HG03025 (cell line): ENCODE data around the gene CAPZB.

ENCODE experiments used
- ATAC-seq: cut with Tn5 transposase; IDR thresholded peaks from one replicate; pipeline ENCODE4 v1.9.1; 2021; ENCODE audit warnings: mild to moderate bottlenecking, moderate library complexity; ENCODE audit not compliant: unreplicated experiment, low FRiP score

The CAPZB gene

DNA sequence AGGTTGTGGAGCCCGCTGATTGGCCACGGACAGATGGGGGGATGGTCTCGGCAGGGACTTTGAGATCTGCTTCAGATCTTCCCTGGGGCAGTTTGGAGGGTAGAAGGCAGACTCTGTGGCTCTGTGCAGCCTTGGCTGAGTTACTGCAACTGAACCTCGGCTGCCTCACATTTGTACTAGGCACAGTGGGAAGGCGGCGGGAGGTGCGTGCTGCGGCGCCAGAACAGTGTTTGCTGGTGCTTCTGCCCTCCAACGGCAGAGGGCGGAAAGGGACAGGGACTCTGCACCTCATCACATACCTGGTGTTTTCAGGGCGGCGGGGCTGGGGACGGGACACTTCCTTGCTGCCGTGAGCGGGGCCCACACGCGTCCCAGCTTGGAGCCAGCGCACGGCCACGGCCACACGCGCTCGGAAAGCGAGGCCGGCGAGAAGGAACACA, 147.0 kb downstream of the CAPZB start:
- no peak for ATAC-seq

DNA sequence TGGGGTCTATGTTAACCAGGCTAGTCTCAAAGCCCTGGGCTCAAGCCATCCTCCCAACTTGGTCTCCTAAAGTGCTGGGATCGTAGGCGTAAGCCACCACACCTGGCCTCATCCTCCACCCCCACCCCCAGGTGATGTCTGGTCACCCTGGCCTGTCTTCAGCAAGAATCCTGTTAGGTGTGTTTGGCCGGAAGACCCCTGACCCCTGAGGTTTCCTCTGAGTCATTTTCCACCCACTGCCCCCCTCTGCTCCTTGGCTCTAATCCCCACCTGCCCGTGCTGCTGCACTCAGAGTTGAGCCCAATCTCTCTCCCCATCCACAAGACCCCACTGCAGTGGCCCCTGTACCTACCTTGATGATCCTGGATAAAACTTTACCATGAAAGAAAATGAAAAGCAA, 148.1 kb downstream of the CAPZB start:
- no peak for ATAC-seq

DNA sequence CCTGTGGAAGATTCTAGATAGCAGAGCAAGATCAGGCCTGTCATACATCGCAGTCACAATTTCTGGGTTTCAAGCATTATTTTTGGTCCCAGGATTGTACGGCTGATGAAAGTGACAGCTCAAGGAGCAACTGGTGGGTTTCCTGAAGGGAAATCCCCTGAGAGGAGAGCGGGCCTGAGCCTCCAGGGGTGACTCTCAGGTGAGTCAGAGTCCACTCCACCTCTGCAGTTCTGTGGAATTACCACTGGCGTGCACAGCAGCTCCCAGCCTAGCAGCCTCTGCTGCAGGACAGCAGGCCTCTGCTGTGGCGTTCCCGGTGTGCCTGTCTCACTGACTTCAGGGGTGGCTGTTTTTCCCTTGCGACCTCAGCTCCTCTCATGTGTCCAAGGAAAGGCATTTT, 148.8 kb downstream of the CAPZB start:
- no peak for ATAC-seq

DNA sequence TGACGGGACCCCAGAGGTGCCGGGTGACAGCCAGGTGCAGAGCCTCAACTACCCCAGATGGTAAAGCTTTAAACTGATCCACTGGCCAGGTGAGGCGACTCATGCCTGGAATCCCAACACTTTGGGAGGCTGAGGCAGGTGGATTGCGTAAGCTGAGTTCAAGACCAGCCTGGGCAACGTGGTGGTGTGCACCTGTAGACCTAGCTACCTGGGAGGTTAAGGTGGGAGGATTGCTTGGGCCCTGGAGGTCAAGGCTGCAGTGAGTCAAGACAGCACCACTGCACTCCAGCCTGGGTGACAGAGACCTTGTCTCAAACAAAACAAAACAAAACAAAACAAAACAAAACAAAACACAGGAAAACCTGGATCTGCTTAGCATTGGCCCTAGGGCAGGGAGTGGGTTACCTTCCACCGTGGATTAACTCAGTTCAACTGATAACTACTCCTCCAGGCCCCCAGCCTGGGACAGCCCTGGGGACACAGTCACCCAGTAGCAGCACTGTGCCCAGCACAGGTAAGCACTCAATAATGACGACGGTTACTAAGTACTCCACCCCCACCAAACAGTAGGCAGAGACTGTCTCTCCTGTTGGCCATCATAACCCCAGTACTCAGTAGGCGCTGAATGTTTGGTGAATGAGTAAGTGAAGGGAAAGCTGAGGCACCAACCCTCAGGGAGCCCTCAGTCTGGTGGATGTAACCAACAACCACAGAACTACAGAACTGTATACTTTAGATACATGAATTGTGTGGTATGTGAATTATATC, 151.6 kb downstream of the CAPZB start:
- ATAC-seq = no peak

DNA sequence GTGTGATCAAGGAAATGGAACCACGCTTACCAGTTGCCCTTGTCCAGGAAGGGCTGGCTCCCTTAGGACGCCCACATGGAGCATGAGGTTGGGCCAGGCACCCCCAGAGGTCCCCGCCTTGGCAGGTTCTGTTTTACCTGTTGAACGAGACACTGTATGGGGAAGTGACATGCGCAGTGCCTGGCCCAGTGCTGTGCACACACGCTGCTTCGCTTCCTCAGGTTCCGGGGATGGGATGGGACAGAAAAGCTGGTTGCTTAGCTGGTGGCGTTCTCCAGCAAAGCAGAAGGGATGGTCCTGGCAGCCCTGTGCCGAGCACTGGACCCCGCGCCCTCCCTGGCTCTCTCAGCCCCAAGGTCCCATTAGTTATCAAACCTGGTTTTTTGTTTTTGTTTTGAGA, 152.5 kb downstream of the CAPZB start:
- no peak for ATAC-seq

DNA sequence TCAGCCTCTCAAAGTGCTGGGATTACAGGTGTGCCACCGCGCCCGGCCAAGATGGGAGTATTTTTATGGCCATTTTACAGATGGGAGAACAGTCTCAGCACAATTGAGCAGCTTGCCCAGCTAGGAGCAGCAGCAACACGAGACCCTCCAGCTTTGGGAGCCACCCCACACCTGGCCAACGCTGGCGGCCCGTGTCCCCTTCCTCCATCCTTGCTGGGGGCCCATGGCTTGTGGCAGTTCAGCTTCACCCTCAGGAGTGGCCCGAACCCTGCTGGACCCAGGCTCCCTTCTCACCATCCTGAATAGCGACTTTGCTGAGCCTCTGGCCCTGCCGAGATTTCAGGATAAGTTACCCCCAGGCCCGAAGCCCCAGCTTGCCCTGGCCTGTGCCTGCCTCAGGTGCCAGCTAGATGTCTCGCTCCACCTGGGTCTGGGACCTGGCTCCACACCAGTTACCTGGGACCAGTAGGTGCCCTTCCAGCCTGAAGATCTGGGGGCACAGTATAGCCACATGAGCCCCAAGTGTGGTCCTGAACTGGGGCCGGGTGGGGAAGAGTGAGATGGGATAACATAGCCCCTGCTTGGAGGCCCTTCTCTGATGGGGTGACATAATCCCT, 154.0 kb downstream of the CAPZB start:
- ATAC-seq = no peak

DNA sequence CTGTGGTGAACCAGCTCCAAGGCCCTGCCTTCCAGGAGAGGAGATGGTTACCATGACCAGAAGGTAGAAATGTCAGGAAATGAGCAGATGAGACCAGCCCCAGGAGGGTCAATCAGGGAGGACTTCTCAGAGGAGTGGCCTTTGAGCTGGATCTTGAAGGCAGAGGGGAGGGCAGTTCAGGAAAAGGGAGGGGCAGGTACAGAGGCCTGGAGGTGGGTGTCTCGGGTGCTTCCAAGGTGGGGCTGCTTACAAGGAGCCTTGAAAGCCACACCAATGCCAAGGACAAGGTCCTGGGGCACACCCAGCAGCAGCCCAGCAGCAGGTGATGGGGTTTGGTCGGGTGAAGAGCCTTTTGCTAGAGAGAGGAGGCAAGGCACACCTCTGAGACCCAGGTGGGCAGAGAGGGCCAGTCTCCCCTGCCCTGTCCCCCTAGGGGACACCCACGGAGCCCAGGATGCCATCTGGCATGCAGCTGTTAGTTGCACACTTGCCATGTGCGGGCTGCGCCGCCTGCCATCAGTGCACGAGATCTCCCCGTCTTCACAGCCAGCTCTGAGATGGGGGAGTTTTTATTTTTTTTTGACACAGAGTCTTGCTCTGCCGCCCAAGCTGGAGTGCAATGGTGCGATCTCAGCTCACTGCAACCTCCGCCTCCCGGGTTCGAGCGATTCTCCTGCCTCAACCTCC, 154.7 kb downstream of the CAPZB start:
- ATAC-seq = no peak

DNA sequence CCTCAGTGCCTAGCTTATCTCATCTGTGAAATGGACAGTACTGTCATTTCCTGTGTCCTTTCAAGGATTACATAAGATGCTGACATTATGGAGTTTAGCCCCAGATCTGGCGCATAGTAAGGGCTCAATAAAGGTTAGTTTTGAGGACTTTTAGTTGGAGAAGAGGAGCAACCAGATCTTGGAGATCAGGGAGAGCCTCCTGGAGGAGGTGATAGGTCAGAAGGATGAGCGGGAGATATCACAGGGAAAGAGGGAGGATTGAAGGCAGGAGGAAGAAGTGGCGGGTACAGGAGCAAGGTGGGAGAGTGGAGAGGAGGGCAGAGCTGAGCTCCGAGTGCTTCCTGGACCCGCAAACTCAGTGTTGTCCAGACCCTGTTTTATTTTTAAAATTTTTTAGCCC, 155.7 kb downstream of the CAPZB start:
- no peak for ATAC-seq

DNA sequence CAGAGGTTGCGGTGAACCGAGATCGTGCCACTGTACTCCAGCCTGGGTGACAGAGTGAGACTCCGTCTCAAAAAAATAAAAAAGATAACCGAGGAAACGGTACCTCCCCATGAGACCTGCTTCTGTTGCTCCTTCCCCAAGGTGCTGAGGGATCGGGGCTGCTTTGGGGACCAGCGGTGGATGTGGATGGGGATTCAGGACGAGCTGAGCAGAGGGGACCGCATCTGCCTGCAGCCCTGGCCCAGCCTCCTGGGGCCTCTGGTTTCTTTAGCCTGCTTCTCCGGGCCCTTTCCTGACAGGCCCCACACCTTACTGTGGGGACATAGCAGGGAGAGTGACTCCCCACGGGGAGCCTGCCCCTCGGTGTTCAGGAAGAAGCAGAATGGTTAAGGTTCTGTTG, 156.2 kb downstream of the CAPZB start:
- ATAC-seq = no peak

DNA sequence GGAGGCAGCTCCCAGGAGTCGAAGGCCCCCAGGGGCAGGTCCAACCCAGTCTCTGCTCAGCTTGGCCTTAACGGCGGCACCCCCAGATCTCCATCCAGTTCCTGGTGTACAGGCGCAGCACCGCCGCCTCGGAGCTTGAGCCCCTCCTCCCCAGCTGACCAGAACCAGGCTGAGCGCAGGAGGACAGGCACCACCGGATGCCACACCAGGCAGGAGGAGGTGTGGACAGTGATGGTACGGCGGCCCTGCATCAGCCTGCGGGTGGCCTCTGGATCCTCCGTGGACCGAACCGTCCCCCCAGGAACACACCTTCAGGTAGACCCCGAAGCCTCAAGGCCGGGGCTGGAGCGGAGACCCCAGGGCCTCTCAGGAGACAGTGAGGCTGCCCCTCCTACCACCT, 156.9 kb downstream of the CAPZB start:
- ATAC-seq = no peak

DNA sequence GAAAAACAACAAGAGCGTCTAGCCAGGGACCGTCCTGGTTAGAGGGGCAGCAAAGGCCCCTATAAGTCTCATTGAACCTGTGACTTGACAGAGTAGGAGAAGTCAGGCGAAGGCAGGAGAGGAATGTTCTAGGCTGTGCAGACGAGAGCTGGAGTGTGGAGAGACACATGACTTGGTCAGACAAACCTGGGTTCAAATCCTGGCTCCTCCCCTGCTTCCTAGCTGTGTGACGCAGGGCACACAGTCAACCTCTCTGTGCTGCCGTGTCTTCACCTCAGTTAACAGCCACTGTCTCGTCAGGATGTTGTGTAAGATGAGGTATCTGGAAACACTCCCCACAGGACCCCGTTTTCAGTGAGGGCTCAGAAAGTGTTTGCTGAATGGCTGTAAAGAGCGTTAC, 157.6 kb downstream of the CAPZB start:
- no peak for ATAC-seq

DNA sequence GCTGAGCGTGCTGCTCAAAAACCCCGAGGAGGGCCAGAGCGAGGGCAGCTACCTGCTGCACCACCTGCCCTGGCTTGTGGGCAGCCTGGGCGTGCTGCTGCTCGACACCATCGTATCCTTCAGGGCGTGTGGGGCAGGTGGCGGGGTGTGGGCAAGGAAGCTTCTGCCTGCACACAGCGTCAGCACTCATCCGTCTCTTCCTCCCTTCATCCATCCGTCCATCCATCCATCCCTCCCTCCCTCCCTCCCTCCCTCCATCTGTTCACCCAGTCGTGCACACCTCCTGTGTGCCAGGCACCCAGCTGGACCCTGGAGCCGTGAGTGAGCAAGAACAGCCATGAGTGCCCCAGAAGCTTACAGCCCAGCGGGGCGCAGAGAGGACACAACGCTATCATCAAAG, 158.0 kb downstream of the CAPZB start:
- ATAC-seq = no peak

DNA sequence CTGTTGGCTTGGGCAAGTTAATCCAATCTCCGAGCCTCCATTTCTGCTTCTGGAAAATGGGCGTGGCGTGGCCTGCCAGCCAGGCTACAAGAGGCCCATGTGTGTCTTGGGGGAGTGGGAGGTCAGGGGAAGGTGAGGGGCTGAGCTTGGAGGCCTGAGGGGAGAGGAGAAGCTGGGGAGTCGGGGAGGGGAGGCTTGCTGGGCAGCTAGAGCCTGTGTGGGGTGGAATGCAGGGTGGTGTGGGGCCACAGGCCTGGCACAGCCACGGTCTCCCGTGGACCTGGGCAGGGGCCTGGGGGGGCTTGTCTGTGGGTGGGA, 158.6 kb downstream of the CAPZB start:
- ATAC-seq = no peak

DNA sequence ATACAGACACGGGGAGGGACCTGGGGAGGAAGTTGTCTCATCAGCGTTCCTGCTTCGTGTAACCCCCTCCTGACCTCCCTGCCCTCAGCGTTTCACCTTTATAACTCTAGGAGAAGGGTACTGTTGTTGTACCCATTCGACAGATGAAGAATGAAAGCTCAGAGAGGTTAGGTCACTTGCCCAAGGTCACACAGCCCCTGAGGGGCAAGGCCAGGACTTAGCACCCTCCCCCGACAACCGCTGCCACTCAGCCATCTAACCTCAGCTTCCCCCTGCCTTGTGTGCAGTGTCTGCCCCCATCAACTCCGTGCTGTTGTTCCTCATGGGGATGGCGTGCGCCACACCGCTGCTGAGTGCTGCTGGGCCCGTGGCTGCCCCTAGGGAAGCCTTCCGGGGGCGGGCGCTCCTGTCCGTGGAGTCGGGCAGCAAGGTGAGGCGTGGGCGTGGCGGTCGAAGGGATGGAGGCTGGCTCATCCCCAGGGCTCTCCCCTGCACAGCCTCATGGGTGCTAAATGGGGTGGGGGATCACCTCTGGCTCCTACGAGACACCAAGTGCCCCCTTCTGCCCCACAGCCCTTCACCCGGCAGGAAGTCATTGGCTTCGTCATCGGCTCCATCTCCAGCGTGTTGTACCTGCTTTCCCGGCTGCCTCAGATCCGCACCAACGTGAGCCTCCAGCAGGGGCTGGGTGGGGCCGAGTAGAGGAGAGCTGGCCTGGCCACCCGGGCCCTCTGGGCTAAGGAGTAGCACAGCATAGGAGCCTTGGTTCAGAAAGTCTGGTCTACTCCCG, 159.2 kb downstream of the CAPZB start:
- ATAC-seq = no peak

DNA sequence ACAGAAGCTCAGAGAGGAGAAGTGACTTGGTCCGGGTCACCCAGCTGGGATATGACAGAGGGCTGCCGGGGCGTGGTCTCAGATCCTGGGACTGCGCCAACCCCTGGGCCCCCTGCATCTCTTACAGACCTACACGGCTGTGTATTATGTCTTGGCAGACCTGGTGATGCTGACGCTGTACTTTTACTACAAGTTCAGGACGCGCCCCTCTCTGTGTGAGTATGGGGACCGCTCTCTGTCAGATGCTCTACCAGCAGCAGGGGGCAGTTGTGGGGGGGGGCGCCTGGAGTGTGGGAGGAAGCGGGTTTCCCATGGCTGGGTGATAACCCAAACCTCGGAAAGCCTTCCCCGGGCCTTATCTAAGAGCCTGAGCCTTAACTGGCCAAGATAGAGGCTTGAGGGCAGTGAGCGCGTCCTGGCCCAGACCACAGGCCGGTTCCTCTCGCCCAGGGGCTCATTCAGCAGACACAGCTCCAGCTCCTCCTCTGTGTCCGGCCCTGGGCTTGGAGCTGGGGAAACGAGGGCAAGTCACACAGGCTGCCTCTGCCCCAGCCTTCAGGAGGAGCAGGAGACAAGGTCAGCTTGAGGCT, 159.9 kb downstream of the CAPZB start:
- ATAC-seq = no peak

DNA sequence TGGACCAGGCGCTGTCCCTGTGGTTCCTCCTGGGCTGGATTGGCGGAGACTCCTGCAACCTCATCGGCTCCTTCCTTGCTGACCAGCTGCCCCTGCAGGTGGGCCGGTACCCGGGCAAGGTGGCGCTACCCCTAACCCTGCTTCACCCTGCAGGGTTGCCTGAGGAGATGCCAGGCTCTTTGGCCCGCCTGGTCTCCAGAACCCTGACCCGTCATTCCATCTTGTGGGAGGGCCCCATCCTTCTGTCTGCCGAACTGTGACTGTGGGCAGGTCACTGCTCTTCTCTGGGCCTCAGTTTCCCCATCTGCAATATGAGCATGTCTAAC, 160.7 kb downstream of the CAPZB start:
- no peak for ATAC-seq

DNA sequence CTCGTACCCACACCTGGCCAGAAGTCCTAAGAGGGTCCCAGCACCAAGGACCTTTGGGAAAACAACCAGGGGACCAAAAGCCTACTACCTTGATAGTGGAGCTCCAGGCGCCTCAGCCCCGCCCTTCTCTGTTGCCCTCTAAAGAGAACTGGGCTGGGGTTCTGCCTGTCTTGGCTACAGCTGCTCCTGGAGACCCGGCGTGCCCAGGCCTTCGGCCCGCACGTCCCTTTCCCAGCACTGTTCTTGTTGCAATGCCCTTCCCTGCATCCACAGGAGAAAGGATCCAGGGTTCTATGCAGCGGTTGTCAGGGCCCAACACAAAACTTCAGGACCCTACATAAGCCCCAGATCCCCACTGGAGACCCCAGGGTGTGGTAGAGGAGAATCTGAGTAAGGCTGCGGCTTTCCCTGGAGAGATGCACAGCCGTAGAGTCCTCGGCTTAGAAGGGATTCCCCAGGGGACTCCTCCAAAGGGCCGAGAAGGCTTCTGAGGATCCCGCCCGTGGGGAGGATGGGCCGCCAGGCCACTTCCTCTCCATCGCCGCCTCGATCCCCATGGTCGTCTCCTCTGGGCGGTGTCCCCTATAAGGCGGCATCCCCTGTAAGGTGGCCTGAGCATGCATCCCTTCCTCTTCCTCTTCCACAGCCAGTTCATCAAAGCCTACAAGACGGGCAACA, 161.2 kb downstream of the CAPZB start:
- no peak for ATAC-seq

DNA sequence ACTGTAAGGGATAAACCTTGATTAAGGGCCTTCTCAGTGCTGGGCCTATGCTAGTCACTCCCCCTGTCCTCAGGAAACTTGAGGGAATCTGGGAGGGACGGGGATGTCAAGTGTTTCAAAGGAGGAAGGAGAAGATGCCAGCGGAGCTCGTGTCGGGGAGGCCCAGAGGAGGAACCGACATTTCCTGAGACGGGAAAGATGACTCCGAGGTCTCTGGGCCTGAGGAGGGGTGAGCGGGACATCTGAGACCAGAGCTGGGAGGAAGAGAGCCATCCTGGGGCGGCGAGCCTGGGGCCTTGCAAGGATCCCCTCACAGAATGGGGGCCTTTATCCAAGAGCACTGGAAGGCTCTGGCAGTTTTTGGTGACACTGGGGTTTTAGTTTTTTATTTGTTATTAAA, 162.9 kb downstream of the CAPZB start:
- no peak for ATAC-seq

DNA sequence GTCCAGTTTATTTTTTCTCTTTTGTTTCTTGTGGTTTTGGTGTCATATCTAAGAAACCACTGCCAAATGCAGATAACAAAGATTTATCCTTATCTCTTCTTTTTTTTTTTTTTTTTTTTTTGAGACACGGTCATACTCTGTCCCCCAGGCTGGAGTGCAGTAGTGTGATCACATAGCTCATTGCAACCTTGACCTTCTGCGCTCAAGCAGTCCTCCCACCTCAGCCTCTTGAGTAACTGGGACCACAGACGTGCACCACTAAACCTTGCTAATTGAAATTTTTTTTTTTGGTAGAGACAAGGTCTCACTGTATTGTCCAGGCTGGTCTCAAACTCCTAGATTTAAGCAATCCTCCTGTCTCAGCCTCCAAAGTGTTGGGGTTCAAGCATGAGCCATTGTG, 164.3 kb downstream of the CAPZB start:
- no peak for ATAC-seq

DNA sequence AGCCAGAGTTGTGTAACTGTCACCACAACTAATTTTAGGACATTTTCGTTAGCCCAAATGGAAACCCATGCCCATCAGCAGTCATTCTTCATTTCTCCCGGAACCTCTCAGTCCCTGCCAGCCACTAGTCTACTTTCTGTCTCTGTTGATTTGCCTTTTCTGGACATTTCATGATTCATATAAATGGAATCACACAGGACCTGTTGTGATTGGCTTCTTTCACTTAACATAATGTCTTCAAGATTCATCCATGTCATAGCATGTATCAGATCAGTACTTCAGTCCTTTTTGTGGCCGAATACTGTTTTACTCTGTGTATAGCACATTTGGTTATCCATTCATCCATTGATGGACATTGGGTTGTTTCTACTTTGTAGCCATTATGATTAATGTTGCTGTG, 166.1 kb downstream of the CAPZB start:
- ATAC-seq = no peak
